Common myeloid progenitor, CD34-positive (primary cell): ENCODE measurements around the gene CD4.
A peak's percentile ranks its signal among the peaks of the same experiment; 100 is the strongest.

Experiments used
- CTCF ChIA-PET: fragments of 350-600 bp; sonication (Branson Sonifier 250); formaldehyde crosslinking; loops from one replicate; lab custom pipeline; 2021; ENCODE audit warnings: antibody characterized with exemption; lab: Charles Lee
- POLR2A ChIA-PET: fragments of 350-600 bp; sonication (Branson Sonifier 250); formaldehyde crosslinking; loops from one replicate; lab custom pipeline; 2021; ENCODE audit warnings: antibody characterized with exemption; lab: Charles Lee
- DNase-seq, 3 donors: peaks; one replicate each; pipeline versions ENCODE4 v3.0.0 to v3.0.0-alpha.2; 2013
- H3K27ac ChIP-seq, 2 experiments: 1 replicate in 1 of 2; 2 replicates in 1 of 2; pipeline ENCODE4 v1.7.0; 2013; ENCODE audit warnings: inconsistent platforms in 2 of 2, low read length in 2 of 2, mild to moderate bottlenecking in 2 of 2, low read depth in 1 of 2, moderate library complexity in 1 of 2; ENCODE audit not compliant: severe bottlenecking in 2 of 2, insufficient read depth in 1 of 2, poor library complexity in 1 of 2
- H3K27me3 ChIP-seq, 5 experiments: replicated peaks in 2 of 5; 1 replicate in 3 of 5; 2 replicates in 2 of 5; pipeline versions ENCODE4 v1.6.1 to v1.7.0; 2013; ENCODE audit warnings: low read length in 4 of 5, mild to moderate bottlenecking in 2 of 5, moderate library complexity in 2 of 5, inconsistent platforms in 1 of 5; ENCODE audit not compliant: insufficient read depth in 5 of 5, control insufficient read depth in 4 of 5
- H3K36me3 ChIP-seq, 4 experiments: 1 replicate in 2 of 4; 2 replicates in 2 of 4; pipeline versions ENCODE4 v1.6.1 to v1.7.0; 2013; ENCODE audit warnings: low read length in 3 of 4, control low read depth in 1 of 4, mild to moderate bottlenecking in 1 of 4; ENCODE audit not compliant: control insufficient read depth in 4 of 4, insufficient read depth in 4 of 4
- H3K4me1 ChIP-seq, 4 experiments: 1 replicate in 3 of 4; 2 replicates in 1 of 4; pipeline versions ENCODE4 v1.6.1 to v1.7.1; 2013; ENCODE audit warnings: low read length in 3 of 4, mild to moderate bottlenecking in 3 of 4, control low read depth in 1 of 4, inconsistent platforms in 1 of 4, moderate library complexity in 1 of 4; ENCODE audit not compliant: control insufficient read depth in 4 of 4, insufficient read depth in 4 of 4; ENCODE audit errors: control extremely low read depth in 1 of 4
- H3K4me3 ChIP-seq, 7 experiments: 1 replicate in 4 of 7; 2 replicates in 3 of 7; pipeline versions ENCODE4 v1.5.1 to v1.7.0; 2013; ENCODE audit warnings: mild to moderate bottlenecking in 7 of 7, low read length in 6 of 7, moderate library complexity in 6 of 7, inconsistent platforms in 2 of 7, low read depth in 2 of 7, control low read depth in 1 of 7; ENCODE audit not compliant: insufficient read depth in 4 of 7, control insufficient read depth in 1 of 7; ENCODE audit errors: extremely low read depth in 1 of 7
- H3K9me3 ChIP-seq, 5 experiments: 1 replicate in 4 of 5; 2 replicates in 1 of 5; pipeline versions ENCODE4 v1.6.1 to v1.7.1; 2013; ENCODE audit warnings: low read length in 4 of 5, mild to moderate bottlenecking in 2 of 5, inconsistent platforms in 1 of 5, low read depth in 1 of 5, moderate library complexity in 1 of 5; ENCODE audit not compliant: control insufficient read depth in 4 of 5, insufficient read depth in 2 of 5; ENCODE audit errors: control extremely low read depth in 1 of 5
- WGBS: methylation state at CpG from one replicate; pipeline ENCODE4 v1.1.5; 2013; ENCODE audit not compliant: insufficient coverage; 5-methylcytosine and 5-hydroxymethylcytosine counted together

CD4 gene

DNA sequence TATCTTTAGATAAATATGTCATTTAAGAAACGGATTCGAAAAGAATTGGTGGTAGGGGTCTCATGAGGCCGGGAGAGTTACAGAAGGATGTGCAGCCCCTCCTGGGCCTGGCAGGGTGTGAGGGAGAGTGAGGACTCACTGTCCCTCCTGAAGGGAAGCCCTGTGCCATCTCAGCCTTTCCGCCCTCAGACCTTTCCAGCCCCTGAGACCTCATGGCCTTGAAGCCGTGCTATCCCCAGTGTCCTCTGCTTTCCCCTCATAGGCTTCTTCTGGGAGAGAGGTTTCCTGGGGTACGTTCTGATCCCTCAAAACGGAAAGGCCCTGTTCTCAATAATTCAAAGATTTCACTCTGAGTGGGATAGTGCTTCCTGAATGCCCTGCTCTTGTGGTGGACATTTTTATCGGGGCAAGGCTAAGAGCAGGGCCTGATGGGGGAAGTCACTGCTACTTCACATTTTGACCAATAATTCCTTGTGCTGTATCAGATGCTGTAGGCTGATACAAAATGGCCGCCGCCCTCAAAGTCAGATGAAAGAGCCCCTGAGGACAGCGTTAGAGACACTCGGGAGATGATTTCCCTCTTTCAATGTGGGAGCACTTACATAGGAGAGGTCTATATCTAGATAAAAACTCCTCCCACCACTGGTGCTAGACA lies 1.3 kb downstream of the CD4 start:
- no peak for DNase-seq
- Histone ChIP-seq H3K27me3 (no peaks in the 10 kb centered on the region), H3K36me3 (no peaks in the 10 kb centered on the region), H3K9me3 (no peaks in the 10 kb centered on the region), H3K27ac (no peak overlapping the region), H3K4me3 (no peak overlapping the region), H3K4me1 (peaks cover 2 to 49% (median 41%) of the 10 kb centered on the region in 4 experiments)
- ChIA-PET CTCF (interaction anchor here (1.4 to 5.3 kb wide), 4 partner anchors 19 to 58 kb away, joined by 4 to 52 read pairs (median 6); partner anchors contain the start of gene GPR162), POLR2A (no interaction called here)
- WGBS = 88% methylated on average over 5 of the region's 12 CpGs

DNA sequence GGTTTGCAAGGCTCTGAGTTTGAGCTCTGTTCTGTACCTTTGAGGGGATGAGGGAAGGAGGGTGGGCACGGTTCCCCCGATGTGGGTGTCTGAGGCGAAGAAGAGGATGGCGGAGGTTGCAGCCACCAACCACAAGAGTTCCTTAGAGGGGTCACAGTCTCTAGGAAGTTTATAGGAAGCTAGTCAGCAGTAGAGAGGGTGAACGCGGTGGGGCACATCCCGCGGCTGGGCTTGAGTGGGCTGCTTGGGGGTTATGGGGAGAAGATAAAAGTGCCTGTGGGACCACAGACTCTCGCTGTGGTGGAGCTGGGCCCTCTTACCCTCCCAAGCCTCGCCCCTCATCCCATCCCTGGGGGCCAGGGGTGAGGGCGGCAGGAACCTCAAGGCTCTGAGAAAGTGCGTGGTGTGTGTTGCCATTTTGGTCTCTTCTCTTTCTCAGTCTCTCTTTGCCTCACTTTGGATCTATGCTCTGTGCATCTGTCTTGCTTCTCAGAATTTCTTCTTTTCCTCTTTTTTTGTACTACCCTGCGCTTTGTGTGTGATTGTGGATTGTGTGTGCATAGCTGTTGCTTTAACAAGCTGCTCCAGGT lies 2.7 kb downstream of the CD4 start:
- Histone ChIP-seq H3K9me3 (no peaks in the 10 kb centered on the region), H3K36me3 (no peaks in the 10 kb centered on the region), H3K4me3 (peak overlapping the region in 4 of 7 experiments; percentile 5 to 46 (median 20)), H3K27ac (no peak overlapping the region), H3K27me3 (no peaks in the 10 kb centered on the region), H3K4me1 (peaks cover 0 to 42% (median 35%) of the 10 kb centered on the region in 4 experiments)
- peak in 2 of 3 donors; percentile 49 to 50 for DNase-seq
- POLR2A ChIA-PET = interaction anchor here (1.1 to 1.4 kb wide), 3 partner anchors 20 to 68 kb away, joined by 5 to 7 read pairs (median 6); partner anchors contain the start of genes COPS7A, LAG3 and MLF2
- CTCF ChIA-PET = interaction anchor here (0.7 to 5.9 kb wide), 14 partner anchors 9 to 58 kb away, joined by 3 to 52 read pairs (median 6); partner anchors contain the start of genes GPR162, MLF2 and PTMS
- 7% methylated on average over 5 of the region's 13 CpGs for WGBS

DNA sequence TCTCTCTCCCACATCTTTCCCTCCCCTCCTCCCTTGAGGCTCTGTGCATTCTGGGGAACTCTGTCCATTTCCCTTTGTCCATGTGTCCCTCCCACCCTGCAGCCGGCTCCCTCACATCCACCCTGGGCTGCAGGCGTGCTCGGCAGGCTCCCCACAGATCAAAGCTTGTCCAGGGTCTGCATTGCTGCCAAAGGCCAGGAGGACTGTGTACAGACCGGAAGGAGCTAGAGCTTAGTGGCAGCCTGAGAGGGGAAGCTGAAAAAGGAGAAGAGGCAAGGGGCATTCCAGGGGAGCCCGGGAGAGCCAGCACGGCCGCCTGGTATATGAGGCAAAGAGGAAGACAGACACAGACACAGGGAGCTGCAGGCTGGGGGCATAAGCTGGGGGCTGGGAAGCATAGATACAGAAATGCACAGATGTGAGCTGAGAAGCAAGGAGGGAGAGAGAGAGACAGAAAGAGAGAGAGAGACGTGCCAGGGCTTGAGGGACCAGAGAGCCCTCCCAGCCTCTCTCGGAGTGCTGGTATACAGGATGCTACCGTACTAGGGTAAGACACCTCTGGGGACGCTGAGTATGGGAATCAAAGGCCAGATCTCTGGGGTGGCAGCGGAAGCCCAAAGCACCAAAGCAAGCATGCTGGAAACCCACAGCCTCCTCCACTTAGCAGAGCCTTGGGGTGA lies 3.3 kb downstream of the CD4 start:
- peaks cover 0 to 42% (median 35%) of the 10 kb centered on the region in 4 experiments for H3K4me1 ChIP-seq
- H3K27ac ChIP-seq = no peak overlapping the region
- ChIA-PET POLR2A (interaction anchor here (1.1 to 1.4 kb wide), 3 partner anchors 21 to 69 kb away, joined by 5 to 7 read pairs (median 6); partner anchors contain the start of genes COPS7A, LAG3 and MLF2), CTCF (interaction anchor here (0.7 to 5.9 kb wide), 17 partner anchors 9 to 205 kb away, joined by 3 to 52 read pairs (median 4); partner anchors contain the start of genes GPR162 and MLF2)
- DNase-seq = peak; percentile 36 to 86 (median 83)
- H3K27me3 ChIP-seq = no peaks in the 10 kb centered on the region
- H3K4me3 ChIP-seq = peak overlapping the region in 5 of 7 experiments; percentile 6 to 46 (median 29)
- no peaks in the 10 kb centered on the region for H3K9me3 ChIP-seq
- WGBS = 12% methylated on average over 10 of the region's 12 CpGs
- H3K36me3 ChIP-seq = no peaks in the 10 kb centered on the region

DNA sequence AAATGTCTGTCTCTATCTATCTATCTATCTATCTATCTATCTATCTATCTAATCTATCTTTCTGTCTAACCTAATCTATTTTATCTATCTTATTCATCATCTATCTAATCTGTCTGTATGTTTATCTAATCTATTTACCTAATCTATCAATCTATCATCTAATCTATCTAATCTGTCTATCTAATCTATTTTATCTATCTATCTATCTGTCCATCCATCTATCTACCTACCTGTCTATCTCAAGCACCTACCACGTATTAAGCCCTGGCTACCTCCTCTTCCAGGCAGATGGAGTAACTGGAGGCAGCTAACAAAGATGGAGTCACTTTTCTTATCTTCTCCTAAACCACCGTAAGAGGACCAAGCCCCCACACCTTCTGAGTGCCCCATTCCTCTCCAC lies 5.8 kb downstream of the CD4 start:
- Histone ChIP-seq H3K4me3 (no peak overlapping the region), H3K9me3 (no peaks in the 10 kb centered on the region), H3K36me3 (no peaks in the 10 kb centered on the region), H3K27me3 (no peaks in the 10 kb centered on the region), H3K27ac (no peak overlapping the region), H3K4me1 (peaks cover 0 to 29% (median 23%) of the 10 kb centered on the region in 4 experiments)
- CTCF ChIA-PET = interaction anchor here (0.7 to 5.9 kb wide), 3 partner anchors 8 to 34 kb away, joined by 3 to 38 read pairs (median 3); no protein-coding TSS in a partner anchor
- POLR2A ChIA-PET = no interaction called here
- 100% methylated on average over 2 of the region's 2 CpGs for whole genome bisulfite sequencing
- no peak for DNase-seq

DNA sequence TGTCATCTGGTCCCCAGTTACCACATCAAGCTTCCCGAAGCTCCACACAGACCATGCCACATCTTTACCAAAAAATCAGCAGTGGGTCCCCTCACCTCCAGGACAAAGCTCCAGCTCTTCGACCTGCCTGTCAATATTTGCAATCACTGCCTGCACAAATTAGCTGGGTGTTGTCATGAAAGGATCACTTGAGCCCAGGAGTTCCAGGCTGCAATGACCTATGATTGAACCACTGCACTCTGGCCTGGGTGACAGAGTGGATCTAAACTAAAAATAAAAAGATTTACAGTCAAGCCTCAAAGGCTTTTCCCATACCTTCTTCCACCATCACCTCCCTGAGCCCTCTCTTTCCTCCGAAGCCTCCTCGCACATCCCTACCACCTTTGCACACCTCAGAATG lies 7.2 kb downstream of the CD4 start:
- CTCF ChIA-PET = interaction anchor here (0.8 to 5.9 kb wide), 4 partner anchors 14 to 73 kb away, joined by 3 to 38 read pairs (median 4); partner anchors contain the start of genes COPS7A and MLF2
- H3K27me3 ChIP-seq = no peaks in the 10 kb centered on the region
- 97% methylated on average over 3 of the region's 4 CpGs for WGBS
- no peaks in the 10 kb centered on the region for H3K9me3 ChIP-seq
- no peaks in the 10 kb centered on the region for H3K36me3 ChIP-seq
- no peak for DNase-seq
- no peak overlapping the region for H3K27ac ChIP-seq
- POLR2A ChIA-PET = no interaction called here
- no peak overlapping the region for H3K4me3 ChIP-seq
- peaks cover 0 to 19% (median 18%) of the 10 kb centered on the region in 4 experiments for H3K4me1 ChIP-seq

DNA sequence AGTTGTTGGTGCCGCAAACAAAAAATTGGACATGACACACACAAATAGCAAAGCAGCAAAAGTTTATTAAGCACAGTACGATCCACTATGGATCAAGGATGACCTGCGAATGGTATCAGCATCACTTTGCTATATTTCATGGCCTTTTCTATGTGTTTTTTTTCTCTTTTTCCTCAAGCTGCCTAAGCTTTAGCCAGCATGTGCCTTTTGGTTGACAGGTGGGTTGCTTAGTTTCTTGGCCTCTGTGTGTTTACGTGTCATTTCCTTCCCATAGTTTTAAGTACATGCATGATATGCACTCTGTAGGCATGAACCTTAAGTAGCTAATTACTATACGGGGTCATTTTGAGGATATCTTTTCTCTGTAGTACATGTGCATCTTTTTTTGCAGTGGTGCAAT lies 9.8 kb downstream of the CD4 start:
- ChIA-PET CTCF (interaction anchor here (0.7 to 1.1 kb wide), 2 partner anchors 32 to 45 kb away, joined by 3 read pairs; no protein-coding TSS in a partner anchor), POLR2A (no interaction called here)
- no peak overlapping the region for H3K27ac ChIP-seq
- no peaks in the 10 kb centered on the region for H3K9me3 ChIP-seq
- H3K27me3 ChIP-seq = no peaks in the 10 kb centered on the region
- H3K4me3 ChIP-seq = no peak overlapping the region
- 83% methylated on average over 3 of the region's 5 CpGs for WGBS
- no peaks in the 10 kb centered on the region for H3K36me3 ChIP-seq
- H3K4me1 ChIP-seq = no peaks in the 10 kb centered on the region
- no peak for DNase-seq
